ENCODE data around the gene MYH3.

Gene MYH3

GRCh38 chr17:10648956-10649355 is 8.2 kb downstream of the MYH3 start:
- no peak for DNase-seq

- no peak for DNase-seq
Measured at GRCh38 chr17:10648381-10648780, 8.7 kb downstream of the MYH3 start.

GRCh38 chr17:10646392-10646990 is 10.6 kb downstream of the MYH3 start:
- no peak for DNase-seq

- DNase-seq: no peak
Measured at GRCh38 chr17:10640475-10640874, 16.6 kb downstream of the MYH3 start.

GRCh38 chr17:10638151-10638550 is 19.0 kb downstream of the MYH3 start:
- no peak for DNase-seq

GRCh38 chr17:10635290-10635689 is 21.8 kb downstream of the MYH3 start:
- no peak for DNase-seq

- DNase-seq: no peak
Measured at GRCh38 chr17:10633738-10634379, 23.2 kb downstream of the MYH3 start.

GRCh38 chr17:10631701-10632100 is 25.4 kb downstream of the MYH3 start:
- DNase-seq: no peak

GRCh38 chr17:10631048-10631700 is 25.9 kb downstream of the MYH3 start:
- DNase-seq: peak; percentile 14

- DNase-seq: no peak
Measured at GRCh38 chr17:10629706-10630105, 27.4 kb downstream of the MYH3 start.

GRCh38 chr17:10628756-10629155 is 28.4 kb downstream of the MYH3 start:
- DNase-seq: no peak

GRCh38 chr17:10626390-10626789 is 30.7 kb downstream of the MYH3 start:
- no peak for DNase-seq

- no peak for DNase-seq
Measured at GRCh38 chr17:10624969-10625368, 32.1 kb downstream of the MYH3 start.

GRCh38 chr17:10623737-10624338 is 33.3 kb downstream of the MYH3 start:
- DNase-seq: no peak

- no peak for DNase-seq
Measured at GRCh38 chr17:10622617-10623485, 34.3 kb downstream of the MYH3 start.

GRCh38 chr17:10621397-10621796 is 35.7 kb downstream of the MYH3 start:
- DNase-seq: no peak

- no peak for DNase-seq
Measured at GRCh38 chr17:10620823-10621222, 36.3 kb downstream of the MYH3 start.

GRCh38 chr17:10618202-10618635 is 38.9 kb downstream of the MYH3 start:
- peak; percentile 64 for DNase-seq

GRCh38 chr17:10617120-10617505 is 40.0 kb downstream of the MYH3 start:
- no peak for DNase-seq

- peak; percentile 61 for DNase-seq
Measured at GRCh38 chr17:10616502-10617119, 40.5 kb downstream of the MYH3 start.

- peak; percentile 46 for DNase-seq
Measured at GRCh38 chr17:10614536-10615155, 42.5 kb downstream of the MYH3 start.

Data from NCI-H226 (cell line).